ENCODE measurements around the gene GDF15.
A peak's percentile ranks its signal among the peaks of the same experiment; 100 is the strongest.

DNA sequence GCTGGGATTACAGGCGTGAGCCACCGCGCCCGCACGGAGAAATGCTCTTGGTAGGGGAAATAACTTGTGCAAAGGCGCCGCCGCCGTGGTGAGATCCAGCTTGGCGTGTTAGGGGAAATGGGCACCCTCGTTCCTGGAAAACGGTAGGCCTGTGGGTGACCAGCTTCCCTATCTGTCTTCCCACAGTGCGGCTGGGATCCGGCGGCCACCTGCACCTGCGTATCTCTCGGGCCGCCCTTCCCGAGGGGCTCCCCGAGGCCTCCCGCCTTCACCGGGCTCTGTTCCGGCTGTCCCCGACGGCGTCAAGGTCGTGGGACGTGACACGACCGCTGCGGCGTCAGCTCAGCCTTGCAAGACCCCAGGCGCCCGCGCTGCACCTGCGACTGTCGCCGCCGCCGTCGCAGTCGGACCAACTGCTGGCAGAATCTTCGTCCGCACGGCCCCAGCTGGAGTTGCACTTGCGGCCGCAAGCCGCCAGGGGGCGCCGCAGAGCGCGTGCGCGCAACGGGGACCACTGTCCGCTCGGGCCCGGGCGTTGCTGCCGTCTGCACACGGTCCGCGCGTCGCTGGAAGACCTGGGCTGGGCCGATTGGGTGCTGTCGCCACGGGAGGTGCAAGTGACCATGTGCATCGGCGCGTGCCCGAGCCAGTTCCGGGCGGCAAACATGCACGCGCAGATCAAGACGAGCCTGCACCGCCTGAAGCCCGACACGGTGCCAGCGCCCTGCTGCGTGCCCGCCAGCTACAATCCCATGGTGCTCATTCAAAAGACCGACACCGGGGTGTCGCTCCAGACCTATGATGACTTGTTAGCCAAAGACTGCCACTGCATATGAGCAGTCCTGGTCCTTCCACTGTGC, 2.4 kb downstream of the GDF15 start:
- TF ChIP-seq MYC (IDR thresholded peaks at IDR 0.05; ENCODE audit: borderline replicate concordance, low read length) = no peak
- no peak for TF ChIP-seq CEBPB (IDR thresholded peaks at IDR 0.05)
- no peak for TF ChIP-seq ESRRA (IDR thresholded peaks at IDR 0.05; ENCODE audit: borderline replicate concordance, low read length)
- TF ChIP-seq, protein P1, sequence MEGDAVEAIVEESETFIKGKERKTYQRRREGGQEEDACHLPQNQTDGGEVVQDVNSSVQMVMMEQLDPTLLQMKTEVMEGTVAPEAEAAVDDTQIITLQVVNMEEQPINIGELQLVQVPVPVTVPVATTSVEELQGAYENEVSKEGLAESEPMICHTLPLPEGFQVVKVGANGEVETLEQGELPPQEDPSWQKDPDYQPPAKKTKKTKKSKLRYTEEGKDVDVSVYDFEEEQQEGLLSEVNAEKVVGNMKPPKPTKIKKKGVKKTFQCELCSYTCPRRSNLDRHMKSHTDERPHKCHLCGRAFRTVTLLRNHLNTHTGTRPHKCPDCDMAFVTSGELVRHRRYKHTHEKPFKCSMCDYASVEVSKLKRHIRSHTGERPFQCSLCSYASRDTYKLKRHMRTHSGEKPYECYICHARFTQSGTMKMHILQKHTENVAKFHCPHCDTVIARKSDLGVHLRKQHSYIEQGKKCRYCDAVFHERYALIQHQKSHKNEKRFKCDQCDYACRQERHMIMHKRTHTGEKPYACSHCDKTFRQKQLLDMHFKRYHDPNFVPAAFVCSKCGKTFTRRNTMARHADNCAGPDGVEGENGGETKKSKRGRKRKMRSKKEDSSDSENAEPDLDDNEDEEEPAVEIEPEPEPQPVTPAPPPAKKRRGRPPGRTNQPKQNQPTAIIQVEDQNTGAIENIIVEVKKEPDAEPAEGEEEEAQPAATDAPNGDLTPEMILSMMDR (IDR thresholded peaks at IDR 0.05) = peak; percentile 68
- TF ChIP-seq POLR2AphosphoS2 (conservative IDR thresholded peaks at IDR 0.05; ENCODE audit: low read length) = no peak
- no peak for TF ChIP-seq NFE2L2 (conservative IDR thresholded peaks at IDR 0.05; ENCODE audit: low read length)
- TF ChIP-seq CHD4 (IDR thresholded peaks at IDR 0.05; ENCODE audit: borderline replicate concordance) = no peak
- TF ChIP-seq, protein P2, sequence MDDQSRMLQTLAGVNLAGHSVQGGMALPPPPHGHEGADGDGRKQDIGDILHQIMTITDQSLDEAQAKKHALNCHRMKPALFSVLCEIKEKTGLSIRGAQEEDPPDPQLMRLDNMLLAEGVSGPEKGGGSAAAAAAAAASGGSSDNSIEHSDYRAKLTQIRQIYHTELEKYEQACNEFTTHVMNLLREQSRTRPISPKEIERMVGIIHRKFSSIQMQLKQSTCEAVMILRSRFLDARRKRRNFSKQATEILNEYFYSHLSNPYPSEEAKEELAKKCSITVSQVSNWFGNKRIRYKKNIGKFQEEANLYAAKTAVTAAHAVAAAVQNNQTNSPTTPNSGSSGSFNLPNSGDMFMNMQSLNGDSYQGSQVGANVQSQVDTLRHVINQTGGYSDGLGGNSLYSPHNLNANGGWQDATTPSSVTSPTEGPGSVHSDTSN (IDR thresholded peaks at IDR 0.05) = no peak
- TF ChIP-seq POLR2A (IDR thresholded peaks at IDR 0.05; ENCODE audit: low read length) = no peak
- peak; percentile 23 to 92; a peak in 4 of 5 replicates for TF ChIP-seq JUN (IDR thresholded peaks at IDR 0.05)
- TF ChIP-seq MAZ (IDR thresholded peaks at IDR 0.05; ENCODE audit: borderline replicate concordance, low read depth, low read length) = no peak
- TF ChIP-seq CHD2 (IDR thresholded peaks at IDR 0.05; ENCODE audit: low read length, partially characterized antibody) = no peak
- TF ChIP-seq, protein P3, sequence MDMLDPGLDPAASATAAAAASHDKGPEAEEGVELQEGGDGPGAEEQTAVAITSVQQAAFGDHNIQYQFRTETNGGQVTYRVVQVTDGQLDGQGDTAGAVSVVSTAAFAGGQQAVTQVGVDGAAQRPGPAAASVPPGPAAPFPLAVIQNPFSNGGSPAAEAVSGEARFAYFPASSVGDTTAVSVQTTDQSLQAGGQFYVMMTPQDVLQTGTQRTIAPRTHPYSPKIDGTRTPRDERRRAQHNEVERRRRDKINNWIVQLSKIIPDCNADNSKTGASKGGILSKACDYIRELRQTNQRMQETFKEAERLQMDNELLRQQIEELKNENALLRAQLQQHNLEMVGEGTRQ (IDR thresholded peaks at IDR 0.05) = no peak

Measured in A549 (cell line).